ENCODE data around the gene SLC2A6.
A peak's percentile ranks its signal among the peaks of the same experiment; 100 is the strongest.

SLC2A6 gene

GRCh38 chr9:133430244-133430643, 48.7 kb downstream of the SLC2A6 start:
- no peak for DNase-seq

- peak; percentile 78 for DNase-seq
These were observed 49.2 kb downstream of the SLC2A6 start for GRCh38 chr9:133429641-133430161.

GRCh38 chr9:133429214-133429613, 49.7 kb downstream of the SLC2A6 start:
- peak; percentile 47 for DNase-seq

GRCh38 chr9:133428617-133429101, 50.2 kb downstream of the SLC2A6 start:
- peak; percentile 92 for DNase-seq

- DNase-seq = peak; percentile 51
These were observed 51.1 kb downstream of the SLC2A6 start for GRCh38 chr9:133427658-133428348.

GRCh38 chr9:133426011-133426410, 52.9 kb downstream of the SLC2A6 start:
- DNase-seq = no peak

GRCh38 chr9:133425049-133425632, 53.8 kb downstream of the SLC2A6 start:
- no peak for DNase-seq

GRCh38 chr9:133424187-133424586, 54.7 kb downstream of the SLC2A6 start:
- no peak for DNase-seq

- no peak for DNase-seq
These were observed 55.7 kb downstream of the SLC2A6 start for GRCh38 chr9:133423216-133423615.

- peak; percentile 32 for DNase-seq
These were observed 57.0 kb downstream of the SLC2A6 start, which contains the start of gene ADAMTS13 for GRCh38 chr9:133421615-133422542. TSS of gene ADAMTS13 (plus strand) at chr9:133422367. CDS start at chr9:133422444, 77 bp downstream.
